ENCODE results near the gene ARSA.
"Not testable (repeated sequence)": the region's sequence is repeated elsewhere in the genome, so short reads cannot be mapped to it uniquely, and the experiment has no call there.

The ARSA gene

DNA sequence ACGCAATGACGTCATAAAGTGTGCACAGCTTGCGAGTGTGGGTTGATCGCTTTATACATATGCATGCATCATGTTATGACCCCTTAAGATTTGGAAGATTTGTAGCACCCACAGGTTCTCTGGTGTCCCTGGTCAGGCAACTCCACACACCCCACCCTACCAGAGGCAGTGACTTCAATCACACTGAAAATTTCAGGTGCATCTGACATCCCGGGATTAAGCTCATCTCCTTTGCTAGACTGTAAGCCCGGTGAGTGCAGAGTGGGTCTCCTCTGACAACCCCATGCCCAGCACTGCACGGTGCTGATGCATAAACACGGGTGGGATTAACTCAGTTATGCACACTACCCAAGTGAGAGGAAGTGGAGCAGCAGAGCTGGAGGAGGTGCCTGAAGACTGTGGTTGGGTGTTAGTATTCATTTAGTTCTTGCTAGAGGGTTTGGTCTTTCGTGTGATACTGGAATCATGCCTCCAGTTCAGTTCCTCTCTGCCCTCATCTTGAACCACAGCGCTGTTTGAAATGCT, 6.5 kb downstream of the ARSA start:
- DNase-seq, result peak; percentile 23

DNA sequence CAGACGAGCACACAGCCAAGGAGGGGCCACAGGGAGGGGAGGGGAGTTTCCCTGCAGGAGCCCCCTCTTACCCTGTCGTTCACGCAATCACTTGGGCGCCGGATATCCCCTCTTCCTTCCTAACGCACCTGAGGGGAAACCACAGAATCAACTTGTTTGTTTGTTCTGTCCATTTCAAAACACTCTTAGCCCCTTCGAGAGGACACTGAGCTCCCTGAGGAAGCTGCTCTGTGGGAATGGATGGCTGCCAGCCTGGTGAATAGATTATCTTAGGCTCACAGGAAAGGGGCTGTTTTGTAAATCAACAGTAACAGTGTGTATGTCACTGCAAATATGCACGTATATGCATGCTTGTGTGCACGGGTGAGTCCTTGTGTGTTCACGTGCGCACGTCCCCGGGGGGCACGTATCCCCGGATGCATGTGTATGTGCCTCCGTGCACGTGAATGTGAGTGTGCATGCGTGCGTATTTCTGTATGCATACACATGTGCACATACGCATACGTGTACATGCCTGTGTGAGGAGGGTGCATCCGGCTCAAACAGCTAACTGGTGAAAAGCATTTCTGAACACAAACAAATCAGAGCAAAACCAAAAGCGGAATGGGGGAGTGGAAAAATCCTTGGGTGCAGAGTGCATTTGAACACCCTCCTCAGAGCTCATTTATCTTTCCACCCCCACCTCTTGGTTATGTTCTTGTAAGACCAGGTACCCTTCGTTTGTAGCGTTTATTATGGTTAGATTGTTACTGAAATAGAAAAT, 7.2 kb downstream of the ARSA start:
- peak; percentile 84 for DNase-seq

DNA sequence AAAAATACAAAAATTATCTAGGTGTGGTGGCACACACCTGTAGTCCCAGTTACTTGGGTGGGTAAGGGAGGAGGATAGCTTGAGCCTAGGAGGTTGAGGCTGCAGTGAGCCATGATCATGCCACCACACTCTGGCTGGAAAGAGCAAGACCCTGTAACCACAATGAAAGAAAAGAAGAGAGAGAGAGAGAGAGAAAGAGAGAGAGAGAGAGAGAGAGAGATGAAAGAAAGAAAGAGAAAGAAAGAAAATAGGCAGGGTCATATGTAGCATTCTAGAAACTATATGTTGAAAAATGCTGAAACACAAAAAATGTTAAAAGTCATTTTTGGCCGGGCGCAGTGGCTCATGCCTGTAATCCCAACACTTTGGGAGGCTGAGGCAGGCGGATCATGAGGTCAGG, 13.7 kb downstream of the ARSA start:
- not testable (repeated sequence) for DNase-seq

DNA sequence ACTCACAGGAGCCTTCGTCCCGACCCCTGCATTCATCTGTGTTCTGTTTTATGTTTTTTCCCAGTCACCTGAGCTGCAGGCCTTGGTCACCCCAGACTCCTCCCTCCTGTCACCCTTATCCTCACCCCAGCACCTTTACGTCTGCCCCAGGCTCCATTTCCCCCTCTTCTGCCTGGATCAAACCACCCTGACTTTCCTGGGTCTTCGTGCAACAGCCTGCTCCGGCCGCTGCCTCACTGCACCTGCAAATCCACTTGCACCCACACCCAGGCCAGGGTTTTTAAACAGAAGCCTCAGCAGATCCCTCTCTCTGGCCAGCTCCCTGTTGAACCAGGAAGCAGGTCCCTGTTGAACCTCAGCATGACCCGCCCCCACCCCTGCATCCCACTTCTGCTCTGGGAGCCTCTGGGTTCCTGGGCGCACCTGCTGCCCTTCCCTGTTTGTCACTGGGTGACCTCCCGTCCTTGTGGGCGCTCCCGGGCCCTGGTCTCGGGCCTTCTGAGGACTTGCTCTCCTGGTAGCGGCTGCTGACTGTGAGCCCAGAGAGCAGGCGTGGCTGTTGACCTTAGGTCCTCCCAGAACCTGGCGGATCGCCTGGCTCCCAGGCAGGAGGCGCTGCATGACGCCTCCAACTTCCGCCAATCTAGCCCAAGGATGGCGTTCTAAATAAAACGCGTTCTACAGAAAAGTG, 14.5 kb downstream of the ARSA start:
- DNase-seq, result no peak

DNA sequence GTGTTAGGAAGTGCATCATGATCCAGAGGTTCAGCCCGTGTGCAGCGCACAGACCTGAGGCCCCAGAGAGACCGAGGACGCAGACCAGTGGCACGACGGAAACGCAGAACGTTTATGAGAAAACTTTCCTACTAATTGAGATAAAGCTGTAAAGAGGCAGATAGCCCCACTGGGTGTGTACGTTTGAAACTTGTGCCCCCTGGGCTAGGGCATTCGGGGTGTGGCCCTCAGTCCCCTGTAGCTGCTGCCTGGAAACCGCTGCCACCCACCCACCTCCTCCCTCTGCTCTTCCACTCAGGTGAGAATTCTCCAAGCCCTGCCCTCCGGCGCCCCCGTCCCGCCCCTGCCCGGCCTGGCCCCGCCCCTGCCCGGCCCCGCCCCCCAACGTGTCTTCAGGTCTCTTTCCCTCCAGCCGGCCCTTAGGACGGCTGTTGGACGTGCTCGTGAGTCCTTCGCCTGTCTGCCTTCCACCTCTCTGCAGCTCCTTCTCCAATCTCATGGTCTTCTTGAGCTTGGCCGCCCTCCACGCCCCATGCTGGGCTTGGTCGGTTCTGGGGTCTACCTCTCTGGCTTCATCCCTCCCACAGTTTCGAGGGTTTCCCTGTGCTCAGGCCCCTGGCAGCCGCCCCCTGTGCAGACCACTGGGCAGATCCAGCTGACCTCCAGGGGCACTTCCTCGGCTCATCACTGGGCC, 15.3 kb downstream of the ARSA start:
- no peak for DNase-seq

DNA sequence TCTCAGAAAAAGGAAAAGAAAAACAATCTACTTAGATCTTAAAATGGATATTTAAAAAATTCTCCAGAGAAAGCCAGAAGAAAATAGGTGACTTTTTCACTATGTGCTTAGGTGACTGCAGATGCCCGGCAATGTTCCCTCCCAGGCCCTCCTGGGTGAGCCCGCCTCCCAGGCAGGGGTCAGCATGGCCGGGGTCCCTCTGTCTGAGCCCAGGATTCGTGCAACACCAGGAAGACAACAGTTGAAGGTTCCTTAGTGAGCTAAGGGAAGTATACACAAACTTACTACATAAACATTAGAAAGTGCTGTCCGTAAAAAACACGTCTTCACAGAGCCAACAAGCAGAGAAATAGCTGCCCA, 15.8 kb downstream of the ARSA start:
- DNase-seq, result no peak

DNA sequence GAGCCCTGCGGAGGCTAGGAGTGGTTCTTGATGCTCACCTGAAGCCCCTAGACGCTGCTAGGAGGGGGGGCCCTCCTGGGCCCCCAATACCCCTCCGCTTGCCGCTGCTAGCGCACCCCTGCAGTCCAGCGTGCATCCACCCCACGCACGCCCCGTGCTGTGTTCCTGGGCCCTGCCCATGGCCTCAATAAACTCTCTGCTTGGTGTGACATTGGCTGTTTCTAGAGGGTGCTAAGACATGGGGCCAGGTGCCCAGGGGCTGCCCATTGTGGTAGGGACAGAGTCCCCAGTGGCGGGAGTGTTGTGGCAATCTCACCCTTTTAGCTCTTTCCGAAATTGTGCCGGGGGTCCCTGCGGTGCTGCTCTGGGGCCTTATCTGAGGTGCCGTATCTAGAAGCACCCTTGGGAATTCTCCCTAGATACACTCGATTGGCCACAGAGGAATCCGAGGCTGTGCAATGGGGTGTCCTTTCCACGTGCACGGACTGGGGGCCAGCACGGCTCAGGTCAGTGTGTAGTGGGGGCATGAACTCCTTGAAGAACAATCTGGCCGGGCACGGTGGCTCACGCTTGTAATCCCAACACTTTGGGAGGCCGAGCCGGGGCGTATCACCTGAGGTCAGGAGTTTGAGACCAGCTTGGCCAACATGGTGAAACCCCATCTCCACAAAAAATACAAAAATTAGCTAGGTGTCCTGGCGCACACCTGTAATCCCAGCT, 16.5 kb downstream of the ARSA start:
- DNase-seq, result no peak

DNA sequence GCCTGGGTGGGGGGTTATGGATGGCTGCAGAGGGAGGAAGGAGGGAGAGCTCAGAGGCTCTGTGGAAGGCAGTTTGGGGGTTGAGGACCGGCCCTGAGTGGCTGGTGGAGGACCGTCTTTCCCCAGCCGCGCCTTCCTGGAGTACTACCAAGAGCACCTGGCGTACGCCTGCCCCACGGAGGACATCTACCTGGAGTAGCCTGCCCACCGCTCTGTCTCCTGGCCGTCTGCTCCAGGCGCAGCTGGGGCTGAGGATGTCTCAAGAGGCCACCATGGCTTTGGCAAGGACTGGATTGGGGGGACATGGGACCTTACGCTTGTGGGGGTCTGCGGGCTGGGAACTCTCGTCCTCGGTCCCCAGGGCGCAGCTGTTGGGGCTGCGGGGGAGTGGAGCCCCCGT, 17.4 kb downstream of the ARSA start:
- DNase-seq, result no peak

DNA sequence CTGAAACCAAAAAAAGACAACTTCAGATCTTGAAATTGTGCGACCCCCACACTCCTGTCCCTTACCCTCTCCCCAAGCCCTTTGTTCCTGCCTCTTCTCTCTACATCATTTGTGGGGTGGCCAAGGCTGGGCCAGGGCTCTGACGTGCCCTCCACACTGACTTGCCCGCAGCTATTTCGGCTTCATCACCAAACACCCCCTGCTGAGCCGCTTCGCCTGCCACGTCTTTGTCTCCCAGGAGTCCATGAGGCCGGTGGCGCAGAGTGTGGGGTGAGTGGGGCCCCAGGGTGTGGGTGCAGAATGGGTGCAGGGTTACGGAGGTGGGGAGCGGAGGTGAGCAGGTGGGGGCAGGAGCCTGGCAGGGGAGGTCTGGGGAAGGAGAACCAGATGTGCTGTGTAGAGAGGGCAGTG, 17.9 kb downstream of the ARSA start:
- DNase-seq, result no peak

DNA sequence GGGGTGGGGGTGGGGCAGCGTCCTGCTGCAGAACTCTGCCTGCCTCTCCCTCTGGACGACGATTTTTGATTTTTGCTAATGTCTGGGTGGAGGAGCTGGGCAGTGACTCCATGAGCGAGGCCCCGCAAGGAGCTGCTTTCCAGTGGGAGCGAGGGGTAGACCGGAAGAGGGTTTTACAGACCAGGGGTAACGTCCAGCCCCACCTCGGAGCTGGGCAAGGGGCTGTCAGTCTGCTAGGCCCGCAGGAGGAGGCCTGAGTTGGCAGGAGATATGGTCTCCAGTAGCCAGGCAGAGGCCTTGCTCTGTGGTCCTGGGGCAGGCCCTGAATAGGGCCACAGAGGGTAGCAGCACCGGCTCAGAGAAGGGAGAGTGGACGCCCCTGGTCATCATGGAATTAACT, 18.4 kb downstream of the ARSA start:
- no peak for DNase-seq

DNA sequence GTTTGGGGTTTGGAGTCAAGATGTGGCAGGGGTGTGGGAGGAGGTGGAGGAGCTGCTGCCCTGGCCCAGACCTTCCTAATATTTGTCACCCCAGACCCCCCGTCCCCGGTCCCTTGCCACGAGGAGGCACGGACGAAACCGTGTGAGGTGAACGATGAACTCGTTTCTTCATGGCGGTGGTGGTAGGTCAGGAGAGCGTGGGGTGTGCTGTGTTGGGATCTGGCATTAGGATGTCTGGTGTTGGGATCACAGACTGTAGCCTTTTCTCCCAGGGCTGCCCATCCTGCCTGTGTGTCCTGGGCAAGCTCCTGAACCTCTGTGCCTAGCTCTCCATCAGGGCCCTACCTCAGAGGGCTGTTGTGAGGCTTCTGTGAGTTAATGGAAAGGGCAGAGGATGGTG, 19.0 kb downstream of the ARSA start:
- no peak for DNase-seq

DNA sequence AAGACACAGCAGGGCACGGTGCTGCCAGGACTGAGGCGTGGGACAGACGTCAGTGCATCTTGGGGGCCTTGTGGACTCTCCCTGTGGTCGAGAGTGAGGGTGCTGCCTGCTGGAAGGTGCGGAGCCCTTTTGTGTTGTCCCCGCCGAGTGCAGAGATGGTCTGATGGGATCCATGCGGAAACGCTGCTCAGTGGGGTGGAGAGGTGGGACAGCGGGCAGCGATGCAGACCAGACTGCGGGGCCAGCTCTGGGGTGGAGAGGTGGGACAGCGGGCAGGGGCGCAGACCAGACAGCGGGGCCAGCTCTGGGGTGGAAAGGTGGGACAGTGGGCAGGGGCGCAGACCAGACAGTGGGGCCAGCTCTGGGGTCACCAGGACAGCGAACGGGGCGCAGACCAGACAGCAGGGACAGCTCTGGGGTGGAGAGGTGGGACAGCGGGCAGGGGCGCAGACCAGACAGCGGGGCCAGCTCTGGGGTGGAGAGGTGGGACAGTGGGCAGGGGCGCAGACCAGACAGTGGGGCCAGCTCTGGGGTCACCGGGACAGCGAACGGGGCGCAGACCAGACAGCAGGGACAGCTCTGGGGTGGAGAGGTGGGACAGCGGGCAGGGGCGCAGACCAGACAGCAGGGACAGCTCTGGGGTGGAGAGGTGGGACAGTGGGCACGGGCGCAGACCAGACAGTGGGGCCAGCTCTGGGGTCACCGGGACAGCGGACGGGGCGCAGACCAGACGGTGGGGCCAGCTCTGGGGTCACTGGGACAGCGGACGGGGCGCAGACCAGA, 19.7 kb downstream of the ARSA start:
- not testable (repeated sequence) for DNase-seq

DNA sequence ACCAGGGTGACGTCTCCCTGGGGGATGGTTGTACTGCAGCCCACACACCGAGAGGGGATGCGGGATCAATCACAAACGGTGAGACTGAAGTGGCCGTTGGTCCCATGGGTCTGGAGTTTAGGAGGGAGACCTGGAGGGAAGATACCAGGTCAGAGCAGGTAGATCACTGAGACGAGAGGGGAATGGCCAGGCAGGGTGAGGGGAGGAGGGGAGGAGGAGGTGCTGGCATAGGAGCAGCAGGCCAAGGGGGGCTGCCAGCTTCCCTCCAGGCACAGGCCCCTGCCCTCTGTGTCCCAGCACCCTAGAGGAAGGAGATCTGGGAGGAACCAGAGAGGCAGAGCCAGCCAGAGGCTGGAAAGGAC, 20.3 kb downstream of the ARSA start:
- no peak for DNase-seq

DNA sequence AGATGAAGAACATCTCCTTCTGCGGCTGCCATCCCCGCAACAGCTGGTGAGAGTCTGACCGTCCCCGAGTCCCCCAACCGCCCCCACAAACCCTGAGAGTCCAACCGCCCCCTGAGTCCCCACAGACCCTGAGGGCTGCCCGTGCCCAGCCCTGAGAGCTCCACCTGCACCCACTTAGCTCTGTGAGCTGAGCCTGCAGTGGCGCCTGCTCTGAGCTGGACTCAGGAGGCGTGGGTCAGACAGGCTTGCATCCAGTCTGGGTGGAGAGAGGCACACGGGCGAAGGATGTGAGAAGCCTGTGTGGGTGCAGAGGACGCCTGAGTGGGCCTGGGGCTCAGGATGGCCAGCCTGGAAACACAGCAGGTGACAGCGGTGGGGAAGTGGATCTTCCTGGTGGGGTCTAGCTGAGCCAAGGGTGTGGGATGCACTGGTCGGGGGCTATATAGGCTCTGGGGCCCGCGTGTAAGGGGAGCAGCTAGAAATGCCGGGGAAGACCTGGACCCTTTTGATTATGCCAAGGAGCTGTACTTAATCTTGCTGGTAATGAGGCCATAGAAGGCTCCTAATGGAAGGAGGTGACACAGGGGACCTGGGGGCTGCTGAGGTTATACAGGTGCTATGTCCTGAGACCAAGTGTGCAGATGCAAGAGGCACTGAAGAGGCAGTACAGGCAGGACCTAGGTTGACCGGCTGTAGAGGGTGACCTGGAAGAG, 20.9 kb downstream of the ARSA start:
- DNase-seq, result no peak

DNA sequence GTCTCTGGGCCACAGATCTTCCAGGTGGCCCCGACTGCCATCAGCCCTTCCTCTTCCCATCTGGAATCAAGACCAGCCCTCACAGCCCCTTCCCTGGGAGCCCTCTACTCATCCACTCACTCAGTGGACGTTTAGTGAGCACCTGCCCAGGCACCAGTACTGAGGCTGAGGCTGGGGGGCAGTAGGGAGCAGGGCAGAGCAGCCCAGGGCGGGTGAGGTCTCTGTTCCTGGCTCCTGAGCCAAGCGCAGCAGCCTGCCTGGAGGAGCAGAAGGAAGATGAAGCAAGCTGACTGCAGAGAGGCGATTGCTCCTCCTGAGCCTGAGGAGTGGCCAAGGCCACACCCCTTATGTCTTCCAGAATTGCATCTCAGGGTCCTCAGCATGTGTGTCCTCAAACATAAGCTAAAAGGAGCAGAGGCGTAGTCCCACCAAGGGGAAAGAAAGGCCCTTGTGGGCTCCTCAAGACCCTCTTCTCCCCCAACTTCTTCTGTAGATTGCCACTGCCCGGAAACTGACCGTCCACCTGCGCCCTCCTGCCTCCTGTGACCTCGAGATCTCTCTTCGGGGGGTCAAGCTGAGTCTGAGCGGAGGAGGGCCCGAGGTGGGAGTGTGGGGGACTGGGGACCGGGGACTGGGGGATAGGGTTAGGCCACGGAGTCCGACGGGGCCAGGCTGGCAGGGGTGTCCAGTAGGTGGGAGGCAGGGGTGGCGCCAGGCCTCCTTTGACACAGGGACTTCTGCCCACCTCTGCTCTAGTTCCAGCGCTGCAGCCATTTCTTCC, 21.6 kb downstream of the ARSA start:
- no peak for DNase-seq

DNA sequence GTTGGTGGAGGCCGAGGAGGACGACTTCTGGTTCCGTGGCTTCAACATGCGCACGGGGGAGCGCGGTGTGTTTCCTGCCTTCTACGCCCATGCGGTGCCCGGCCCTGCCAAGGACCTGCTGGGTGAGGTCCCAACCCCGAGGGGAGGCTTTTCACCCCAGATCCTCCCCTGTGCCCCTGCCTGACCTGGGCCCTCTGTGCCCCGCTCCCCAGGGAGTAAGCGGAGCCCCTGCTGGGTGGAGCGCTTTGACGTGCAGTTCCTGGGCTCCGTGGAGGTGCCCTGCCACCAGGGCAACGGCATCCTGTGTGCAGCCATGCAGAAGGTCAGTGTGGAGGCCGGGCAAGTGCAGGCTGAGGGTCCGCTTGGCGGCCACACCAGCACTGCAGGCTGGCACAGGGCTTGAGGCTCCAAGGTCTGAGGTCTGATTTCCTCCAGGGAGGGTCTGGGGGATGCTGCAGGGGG, 22.3 kb downstream of the ARSA start:
- no peak for DNase-seq

DNA sequence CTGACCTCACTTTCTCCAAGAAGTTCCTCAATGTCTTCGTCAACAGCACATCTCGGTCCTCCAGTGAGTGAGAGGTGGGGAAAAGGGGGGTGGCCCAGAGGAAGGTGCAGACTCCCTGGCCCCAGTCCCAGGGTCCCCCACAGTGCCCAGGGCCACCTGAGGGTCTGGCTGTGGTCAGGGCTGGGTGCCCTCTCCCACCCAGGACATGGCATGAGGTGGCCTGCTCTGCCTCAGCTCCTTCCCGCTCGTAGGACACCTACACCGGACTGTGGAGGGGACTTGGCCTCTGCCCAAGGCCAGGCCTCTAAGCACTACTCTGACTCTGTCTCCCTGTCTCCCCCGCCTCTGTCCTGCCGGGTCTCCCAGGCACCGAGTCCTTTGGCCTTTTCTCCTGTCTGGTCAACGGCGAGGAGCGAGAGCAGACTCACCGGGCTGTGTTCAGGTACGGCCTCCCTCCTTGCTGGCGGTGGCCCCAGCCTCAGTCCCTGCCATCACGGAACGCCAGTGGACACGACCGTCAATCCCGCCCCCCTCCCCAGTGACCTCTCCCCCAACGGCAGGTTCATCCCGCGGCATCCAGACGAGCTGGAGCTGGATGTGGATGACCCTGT, 22.8 kb downstream of the ARSA start:
- DNase-seq, result no peak

DNA sequence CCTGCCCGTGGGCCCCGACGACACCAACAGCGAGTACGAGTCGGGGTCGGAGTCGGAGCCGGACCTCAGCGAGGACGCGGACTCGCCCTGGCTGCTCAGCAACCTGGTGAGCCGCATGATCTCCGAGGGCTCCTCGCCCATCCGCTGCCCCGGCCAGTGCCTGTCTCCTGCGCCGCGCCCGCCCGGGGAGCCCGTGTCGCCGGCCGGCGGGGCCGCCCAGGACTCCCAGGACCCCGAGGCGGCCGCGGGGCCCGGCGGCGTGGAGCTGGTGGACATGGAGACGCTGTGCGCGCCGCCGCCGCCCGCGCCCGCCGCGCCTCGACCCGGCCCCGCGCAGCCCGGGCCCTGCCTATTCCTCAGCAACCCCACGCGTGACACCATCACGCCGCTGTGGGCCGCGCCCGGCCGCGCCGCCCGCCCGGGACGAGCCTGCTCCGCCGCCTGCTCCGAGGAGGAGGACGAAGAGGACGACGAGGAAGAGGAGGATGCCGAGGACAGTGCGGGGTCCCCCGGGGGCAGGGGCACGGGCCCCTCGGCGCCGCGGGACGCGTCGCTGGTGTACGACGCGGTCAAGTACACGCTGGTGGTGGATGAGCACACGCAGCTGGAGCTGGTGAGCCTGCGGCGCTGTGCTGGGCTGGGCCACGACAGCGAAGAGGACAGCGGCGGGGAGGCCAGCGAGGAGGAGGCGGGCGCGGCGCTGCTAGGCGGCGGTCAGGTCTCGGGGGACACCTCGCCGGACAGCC, 23.5 kb downstream of the ARSA start:
- DNase-seq, result no peak

DNA sequence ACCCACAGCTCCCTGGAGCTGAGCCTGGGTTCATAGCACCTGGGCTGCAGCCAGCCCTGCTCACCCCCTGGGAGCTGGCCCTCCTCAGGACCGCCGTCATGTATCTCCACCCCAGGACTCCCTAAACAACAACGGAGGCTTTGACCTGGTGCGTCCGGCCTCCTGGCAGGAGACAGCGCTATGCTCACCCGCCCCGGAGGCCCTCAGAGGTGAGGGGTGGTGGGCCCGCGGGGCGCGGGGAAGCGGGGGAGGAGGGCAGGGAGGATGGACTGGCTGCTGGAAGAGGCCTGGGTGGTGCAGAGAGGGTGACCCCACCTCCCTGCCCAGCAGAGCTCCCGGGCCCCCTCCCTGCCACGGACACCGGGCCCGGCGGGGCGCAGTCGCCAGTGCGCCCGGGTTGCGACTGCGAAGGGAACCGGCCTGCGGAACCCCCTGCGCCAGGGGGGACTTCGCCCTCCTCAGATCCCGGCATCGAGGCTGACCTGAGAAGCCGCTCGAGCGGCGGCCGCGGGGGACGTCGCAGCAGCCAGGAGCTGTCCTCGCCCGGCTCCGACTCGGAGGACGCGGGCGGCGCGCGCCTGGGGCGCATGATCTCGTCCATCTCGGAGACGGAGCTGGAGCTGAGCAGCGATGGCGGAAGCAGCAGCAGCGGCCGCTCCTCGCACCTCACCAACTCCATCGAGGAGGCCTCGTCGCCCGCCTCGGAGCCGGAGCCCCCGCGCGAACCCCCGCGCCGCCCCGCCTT, 24.3 kb downstream of the ARSA start:
- no peak for DNase-seq
